Pons (tissue), 1 donor: ENCODE data around the gene CIRBP.

Source experiments
- DNase-seq: peaks from one replicate; pipeline ENCODE4 v3.0.0-alpha.2; 2016; ENCODE audit warnings: low spot score

Gene CIRBP

DNA sequence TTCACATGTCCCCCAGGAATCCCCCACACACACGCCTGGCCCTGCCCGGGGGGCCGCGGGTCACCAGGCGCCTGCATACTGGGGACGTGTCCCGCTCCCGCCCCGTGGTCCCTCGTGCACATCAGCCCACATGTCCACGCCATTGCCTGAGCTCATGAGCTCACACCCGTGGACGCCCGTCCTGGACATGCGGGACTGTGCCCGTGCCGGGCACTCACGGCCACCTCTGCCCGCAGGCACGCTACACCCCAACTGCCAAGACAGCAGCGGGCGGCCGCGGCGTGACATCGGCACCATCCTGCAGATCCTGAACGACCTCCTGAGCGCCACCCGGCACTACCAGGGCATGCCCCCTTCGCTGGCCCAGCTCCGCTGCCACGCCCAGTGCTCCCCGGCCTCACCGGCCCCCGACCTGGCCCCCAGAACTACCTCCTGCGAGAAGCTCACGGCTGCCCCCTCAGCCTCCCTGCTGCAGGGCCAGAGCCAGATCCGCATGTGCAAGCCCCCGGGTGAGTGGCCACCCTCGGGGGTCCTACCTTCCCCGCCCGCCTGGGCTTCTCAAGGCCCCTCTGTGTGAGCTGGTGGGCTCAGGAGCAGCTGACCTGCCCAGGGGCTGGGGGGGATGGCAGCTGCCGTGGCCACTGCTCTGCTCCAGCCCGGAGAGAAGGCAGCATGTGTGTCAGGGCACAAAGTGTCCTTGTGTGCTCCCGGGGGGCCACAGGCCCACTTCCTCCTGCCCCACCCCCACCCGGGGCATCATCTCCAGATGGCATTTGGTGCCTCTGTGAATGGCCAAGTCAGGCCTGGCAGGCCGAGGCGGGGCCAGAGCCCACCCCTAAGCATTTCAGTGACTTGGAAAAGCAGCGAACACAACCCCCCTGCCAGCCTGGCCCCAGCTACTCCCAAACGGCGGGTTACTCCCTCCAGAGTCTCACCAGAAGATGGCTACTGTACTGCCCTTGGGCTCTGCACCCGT lies 13.7 kb upstream of the CIRBP start:
- peak; percentile 88 for DNase-seq

DNA sequence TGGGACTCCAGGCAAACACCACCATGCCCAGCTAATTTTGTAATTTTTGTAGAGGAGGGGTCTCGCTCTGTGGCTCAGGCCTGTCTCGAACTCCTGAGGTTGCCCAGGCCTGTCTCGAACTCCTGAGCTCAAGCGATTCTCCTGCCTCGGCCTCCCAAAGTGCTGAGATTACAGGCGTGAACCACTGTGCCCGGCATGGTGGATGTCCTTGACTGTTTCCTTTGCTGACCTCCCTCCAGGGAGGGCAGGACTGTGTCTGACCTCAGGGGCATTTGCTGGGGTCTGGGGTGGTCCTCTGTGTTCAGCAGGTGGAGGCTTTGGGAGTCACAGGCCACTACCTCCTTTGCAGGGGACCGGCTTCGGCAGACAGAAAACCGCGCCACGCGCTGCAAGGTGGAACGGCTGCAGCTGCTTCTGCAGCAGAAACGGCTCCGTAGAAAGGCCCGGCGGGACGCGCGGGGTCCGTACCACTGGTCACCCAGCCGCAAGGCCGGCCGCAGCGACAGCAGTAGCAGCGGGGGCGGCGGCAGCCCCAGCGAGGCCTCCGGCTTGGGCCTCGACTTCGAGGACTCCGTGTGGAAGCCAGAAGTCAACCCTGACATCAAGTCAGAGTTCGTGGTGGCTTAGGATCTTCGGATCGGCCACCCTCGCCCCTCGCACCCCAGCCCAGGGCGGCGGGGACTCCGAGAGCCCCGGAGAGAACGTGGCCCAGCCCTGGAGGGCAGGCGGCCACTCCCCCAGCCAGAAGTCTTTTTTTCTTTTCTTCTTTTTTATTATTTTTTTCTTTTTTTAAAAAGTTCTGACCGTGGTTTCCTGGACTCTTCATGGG lies 12.3 kb upstream of the CIRBP start:
- no peak for DNase-seq

DNA sequence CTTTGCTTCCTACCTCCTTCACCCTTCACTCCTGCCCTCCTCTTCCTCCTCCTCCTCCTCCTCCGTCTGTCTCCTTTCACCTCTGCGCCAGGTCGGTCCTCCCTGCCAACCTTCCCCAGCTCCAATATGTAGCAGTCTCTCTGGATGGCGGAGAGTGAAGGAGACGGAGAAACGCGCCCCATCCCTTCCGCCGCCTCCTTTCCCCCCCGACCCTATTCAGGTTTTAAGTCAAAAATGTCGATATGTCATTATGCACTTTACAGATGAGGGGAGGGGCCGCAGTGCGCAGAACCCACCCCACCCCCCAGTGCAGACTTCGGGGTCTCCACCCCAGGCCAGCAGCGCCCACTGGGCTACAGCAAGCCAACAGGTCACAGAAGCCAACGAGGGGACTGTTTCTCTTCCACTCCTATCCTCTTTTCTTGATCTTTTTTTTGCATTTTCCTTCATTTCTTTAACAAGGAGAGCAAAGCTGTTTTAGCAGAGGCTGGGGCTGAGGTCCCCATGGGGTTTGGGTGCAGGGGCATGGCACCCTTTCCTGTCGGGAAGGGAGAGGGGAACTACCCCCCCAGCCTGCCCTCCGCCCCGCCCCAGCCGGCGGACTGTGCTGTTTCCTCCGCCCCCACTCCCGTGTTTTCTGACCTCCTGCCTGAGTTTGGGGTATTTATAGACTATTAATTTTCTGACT lies 11.5 kb upstream of the CIRBP start:
- no peak for DNase-seq

DNA sequence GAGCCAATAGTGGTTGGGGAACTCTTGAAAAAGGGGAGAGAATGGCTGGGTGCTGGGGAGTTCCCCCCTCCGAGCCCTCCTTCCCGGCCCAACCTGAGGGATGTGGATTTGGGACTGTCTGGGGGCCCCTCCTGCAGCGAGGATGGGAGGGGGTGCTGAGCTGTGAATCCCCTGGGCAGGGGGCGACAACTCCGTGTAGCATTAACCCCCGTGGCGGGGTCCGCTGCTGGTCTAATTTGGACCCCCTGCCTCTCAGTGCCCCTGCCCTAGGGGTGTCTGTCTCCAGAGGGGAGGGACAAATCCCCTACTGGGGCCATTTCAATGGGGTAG lies 11.0 kb upstream of the CIRBP start:
- no peak for DNase-seq

DNA sequence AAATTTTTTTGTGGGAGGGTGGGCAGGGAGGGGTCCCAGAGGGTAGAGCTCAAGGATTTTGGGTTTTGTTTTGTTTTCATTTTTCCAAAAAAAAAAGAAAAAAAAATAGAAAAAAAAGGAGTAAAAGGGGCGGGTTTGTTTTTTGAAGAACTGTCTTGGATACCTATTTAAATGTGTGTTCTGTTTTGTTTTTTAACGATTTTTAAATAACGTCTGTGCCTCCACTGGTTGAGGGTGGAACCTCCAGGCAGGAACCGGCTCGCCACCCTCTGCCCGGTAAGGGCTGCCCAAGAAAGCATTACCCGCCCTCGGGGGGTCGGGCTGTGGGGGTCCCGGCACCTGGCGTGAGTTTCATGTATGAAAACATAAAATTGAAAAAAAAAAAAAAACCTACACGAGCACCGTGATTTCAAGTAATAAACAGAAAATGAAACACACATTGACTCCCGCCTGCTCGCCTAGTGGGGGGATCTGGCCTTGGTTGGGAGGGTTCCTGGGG lies 10.4 kb upstream of the CIRBP start:
- DNase-seq, result no peak

DNA sequence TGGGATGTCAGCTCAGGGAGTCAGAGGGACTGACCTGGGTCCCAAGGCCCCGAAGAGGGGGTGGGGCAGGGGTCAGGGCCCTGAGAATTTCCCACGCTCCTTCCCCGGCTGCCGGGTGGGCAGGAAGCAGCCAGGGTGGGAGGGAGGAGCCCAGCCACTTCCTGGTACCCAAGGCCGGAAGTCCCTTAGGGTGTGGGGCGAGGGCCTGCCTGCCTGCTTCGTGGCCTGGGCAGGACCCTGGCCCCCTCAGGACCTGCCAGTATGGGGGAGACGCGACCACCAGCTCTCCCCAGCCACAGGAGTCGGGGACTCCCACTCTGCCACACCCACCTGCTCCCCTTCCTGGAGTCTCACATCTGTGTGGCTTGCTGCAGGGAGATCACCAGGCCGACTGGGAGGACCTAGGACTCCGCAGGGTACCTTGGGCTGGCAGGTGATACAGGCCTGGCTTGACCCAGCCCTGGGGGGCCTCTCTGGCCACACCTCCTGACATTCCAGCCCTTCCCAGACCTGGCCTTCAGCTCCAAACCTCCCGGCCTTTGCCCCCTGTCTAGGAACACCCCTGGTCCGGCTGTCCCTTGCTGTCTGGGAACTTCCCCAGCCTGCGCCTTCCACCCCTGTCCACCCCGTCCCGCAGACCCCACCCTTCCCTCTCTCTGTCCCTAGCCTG lies 9.8 kb upstream of the CIRBP start:
- DNase-seq, result peak; percentile 26

DNA sequence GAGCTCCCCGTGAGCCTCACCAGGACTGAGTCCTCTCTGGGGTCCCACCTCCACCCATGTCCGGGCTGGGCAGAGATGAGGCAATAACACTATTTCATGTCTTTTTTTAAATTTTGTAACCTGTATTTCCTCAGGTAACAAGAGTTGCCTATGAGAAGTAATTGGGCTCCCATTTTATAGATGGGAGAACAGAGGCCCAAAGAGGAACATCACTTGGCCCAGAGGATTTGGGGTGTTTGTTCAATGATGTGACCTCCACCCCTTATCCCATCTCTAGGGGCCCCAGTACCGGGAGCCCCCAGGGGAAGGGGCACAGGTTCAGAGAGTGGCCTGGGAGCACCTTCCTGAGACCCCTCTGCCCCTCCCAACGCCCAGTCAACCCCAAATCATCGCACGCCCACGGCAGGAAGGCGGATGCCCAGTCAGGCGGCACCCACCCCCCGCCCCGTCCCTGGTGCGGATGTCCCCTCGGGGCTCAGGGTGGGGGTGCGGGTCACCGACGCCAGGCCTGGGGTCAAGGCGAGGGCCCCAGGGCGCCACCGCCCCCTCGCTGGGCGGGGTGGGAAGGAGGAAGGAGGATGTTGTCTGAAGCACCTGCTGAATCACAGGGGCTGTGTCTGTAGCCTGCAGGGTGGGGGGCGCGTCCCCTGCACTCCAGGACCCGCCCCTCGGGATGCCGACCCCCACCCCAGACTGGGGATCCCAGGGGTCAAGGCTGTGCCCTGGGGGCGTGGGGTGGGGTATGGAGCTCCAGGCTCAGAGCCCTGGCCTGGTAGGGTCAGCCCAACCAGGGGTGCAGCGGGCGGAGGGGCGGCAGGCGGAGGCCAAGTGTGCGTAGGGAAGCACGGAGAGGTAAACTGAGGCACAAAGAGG lies 9.0 kb upstream of the CIRBP start:
- no peak for DNase-seq

DNA sequence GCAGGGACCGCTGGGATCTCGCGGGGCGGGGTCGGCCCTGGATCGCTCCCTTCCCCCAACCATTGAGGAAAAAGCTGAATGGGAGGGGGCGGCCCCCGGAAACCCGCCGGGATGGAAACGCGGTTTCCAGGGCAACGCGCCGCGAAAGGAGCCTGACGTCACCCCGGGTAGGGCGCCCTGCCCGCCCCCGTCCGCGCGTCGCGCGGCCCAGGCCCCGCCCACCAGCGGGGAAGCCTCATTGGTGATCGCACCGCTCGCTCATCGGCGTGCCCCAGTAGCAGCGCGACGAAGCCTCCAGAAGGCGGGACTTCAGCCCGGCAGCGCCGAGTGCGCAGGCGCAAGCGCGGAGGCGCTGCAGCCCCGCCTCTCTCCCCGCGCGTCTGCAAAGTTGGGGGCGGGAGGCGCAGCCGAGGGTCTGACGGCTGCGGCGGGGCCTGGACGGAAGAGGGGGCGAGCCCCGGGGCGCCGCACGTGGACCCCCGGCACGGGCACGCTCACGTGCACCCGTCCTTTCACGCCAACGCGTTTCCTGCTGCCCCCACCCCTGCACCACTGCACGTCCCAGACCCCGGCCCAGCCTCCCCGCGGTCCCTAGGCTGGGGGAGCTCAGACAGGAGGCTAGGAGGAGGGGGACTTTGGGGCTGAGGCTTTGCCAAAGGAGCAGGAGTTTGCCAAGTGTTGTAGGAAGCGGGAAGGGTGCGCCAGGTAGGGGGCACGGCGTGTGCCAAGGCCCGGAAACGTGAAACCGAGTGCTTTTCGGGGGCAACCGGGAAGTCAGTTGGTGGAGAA lies 8.2 kb upstream of the CIRBP start:
- DNase-seq, result peak; percentile 93

DNA sequence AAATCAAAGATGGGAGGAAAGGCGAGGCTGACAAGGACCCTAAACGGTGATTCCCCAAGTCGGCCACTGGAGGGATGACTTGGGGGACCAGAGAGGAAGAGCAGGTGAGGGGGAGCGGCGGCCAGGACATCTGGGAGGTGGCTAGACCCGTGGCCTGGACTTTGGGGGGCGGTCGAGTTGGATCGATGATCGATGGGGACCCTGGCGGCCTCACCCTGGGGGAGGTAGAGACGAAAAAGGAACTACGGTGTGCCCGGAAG lies 7.7 kb upstream of the CIRBP start:
- peak; percentile 14 for DNase-seq

DNA sequence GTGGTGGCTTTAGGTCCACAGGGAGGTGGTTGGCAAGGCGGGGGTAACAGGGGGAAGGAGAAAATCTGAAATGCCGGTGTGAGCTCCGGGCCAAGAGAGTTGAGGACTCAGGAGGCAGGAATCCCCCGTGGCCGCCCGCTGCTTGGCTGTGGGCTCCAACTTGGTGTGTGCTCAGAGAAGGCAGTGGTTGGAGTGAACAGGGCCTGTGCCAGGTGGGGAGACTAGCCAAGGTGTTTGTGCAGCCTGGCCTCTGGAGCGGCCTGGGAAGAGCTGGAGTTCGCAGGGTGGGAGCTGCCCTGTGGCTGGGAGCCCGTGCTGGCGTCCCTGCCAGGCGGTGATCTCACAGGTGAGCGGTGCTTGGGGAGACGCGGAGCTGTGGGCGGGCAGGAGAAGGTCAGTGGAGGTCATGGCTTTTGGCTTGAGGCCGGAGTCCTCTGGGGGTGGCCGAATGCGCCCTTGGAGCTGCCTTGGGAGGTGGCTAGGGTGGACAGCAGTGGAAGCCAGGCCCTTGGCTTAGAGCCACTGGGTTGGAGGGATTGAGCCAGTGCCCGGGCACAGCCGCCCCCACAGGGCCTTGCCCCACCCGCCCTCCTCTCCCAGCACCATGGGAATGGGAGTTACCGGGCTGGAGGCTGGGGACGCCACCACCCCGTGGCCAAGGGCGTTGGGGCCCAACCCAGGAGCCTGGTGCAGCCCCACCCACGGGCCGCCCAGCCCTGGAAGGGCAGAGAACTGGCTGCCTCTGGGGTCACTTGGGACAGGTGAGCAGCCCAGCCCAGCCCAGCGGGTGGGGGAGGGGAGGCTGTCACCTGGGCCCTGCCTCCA lies 7.1 kb upstream of the CIRBP start:
- DNase-seq, result peak; percentile 41

DNA sequence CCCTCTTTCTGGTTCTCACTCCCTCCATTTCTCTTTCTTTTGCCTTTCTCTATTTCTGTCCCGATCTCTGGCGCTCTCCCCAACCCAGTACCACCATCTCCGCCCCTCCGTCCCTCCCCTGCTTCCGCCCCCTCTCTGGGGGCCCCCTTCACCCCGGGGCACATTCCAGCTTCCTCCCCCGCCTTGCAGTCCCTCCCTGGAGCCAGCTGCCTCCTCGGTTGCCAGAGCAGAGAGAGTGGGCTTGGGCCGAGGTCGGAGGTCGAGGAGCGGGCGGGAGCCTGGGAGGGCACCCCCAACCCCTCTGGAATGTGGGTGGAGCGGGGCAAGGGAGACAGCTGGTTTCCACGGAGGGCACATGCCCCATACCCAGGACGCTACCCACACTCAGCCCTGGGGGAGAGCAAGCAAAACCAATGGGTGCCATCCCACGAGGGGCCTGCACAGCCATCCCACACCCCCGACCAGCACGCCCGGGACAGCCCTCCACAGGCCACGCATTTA lies 6.5 kb upstream of the CIRBP start:
- no peak for DNase-seq

DNA sequence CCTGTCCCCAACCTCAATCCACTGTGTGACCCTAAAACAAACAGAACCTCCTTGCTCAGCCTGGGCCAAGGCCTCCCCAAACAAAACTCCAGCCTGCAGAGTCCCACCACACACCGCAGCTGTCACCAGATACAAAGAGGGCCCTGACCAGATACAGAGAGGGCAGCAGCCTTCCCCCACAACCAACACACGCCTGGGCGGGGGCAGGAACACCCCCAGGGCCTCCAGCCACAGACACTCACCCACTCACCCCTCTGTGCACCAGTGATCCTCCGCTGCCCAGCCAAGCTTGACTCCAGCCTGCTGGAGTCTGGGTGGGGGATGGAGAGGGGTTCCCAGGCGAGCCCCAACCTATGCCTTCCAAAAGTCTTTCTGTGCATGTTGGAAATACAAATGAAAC lies 5.9 kb upstream of the CIRBP start:
- no peak for DNase-seq

DNA sequence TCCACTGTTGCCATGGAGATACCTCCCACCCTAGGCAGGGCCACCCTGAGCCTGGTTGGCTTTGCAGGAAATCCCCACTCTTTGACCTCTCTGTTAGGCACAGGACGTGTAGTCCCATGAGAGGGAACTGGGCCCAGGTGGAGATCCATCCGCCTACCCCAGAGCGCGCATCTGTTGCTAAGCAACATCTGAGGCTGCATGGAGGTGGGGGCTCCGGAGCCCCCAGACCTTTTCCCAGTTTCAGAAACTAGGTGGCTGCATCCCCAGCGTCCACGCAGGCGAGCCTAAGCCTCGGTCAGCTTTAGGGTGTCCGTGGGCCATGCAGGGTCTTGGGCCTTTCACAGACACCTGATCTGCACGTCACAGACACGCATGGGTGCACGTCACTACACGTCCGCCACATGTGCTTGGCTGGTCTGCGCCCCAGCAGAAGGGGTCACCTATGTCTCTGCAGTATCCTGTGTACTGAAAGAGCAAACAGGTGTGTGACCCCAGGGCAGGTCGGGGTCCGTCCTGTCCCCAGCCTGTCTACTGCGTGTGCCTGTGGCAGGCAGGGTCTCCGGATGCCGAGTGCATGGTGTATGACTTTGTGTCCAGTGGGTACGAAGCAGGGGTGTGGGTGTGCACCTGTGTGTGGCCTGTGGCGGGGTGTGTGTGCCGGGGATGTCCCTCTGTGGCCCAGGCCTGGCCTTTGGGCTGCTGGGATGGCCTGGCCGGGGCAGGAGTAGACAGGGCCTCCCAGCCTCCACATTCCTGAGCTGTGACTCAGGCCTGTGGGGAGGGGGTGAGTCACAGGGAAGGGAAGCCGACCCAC lies 4.1 kb upstream of the CIRBP start:
- no peak for DNase-seq

DNA sequence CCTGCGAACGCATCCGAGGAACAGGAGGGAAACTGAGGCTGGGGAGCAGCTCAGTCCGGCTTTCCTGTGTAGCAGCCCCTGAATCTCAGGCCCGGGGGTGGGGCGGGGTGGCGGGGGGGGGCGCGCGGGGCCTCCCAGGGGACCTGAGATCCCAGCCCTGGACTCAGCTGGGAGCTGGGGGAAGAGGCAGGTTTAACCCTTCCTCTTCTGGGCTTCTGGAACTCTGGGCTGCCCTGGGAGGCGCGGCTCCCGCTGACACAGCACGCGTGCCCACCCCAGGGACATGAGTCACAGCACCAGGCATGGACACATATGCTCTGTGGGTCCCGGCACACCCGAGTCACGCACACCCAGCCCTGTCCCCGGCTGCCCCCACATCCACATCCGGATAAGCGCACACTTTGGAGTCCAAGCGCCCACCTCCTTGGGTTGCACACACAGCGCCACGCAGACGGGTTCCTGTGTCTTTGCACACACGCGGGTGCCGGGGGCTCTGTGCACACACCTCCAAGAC lies 3.5 kb upstream of the CIRBP start:
- DNase-seq, result no peak

DNA sequence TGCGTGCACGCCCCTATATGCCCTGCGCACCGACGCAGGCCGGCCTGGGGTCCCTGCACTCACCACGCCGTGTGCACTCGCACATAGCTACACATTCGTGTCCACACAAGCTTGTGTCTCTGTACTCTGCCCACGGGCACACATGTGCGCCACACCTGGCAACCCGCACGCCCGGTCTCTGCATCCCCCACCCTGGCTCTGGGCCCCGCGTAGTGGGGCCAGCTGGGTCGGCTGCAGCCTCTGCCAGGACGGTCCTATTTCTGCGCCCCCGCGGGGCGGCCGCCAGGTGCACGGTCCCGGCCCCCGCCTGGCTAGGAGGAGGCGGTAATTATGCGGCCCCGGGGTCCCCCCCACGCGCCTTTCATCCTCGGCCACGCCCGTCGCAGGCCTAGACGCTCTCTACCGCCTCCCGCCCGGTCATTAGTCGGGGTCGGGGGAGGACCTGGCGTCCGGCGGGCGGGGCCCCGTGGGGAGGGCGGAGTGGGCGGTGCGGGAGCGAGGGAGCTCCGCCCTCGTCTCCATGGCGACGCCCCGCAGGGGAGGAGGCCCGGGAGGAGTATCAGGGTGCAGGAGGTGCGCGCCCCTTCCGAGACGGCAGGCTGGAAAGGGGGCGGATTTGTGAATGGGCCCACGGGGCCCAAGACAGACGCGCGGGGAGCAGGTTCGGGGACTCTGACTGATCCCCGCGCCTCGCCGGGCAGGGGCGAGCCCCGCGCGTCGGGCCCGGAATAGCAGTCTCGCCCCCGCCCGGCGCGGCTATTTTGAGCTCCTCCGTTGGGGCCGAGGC lies 2.8 kb upstream of the CIRBP start:
- peak; percentile 67 for DNase-seq

DNA sequence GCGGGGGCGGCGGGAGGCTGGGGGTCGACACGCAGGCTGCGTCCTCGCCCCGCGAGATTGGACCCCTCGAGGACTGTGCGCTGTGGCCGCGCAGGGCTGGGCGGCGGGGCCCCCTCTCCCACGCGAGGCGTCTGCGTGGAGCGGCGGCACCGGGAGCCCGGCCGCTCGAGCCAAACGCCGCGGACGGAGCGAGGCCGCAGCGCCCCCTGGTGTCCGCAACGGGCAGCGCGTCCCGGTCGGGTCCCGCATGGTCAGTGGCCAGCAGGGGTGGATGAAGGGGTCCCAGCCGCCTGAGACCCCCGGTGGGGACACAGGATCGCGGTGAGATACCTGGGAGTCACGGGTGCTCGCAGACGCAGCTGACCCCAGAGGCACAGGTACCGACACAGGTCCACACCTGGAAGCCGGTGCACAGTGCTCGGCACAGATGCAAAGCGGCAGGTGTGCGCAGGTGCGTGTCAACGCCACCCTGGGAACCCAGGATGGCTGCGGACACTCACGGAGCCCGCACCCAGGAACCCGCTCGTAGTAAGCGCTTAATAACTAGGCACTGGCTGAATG lies 2.1 kb upstream of the CIRBP start:
- peak; percentile 37 for DNase-seq
